ENCODE data around the gene AGT.
"Not testable (repeated sequence)": the region's sequence is repeated elsewhere in the genome, so short reads cannot be mapped to it uniquely, and the experiment has no call there.

AGT gene

GRCh38 chr1:230684998-230685397 lies 28.9 kb downstream of the AGT start:
- no peak for DNase-seq

GRCh38 chr1:230684146-230684545 lies 29.8 kb downstream of the AGT start:
- no peak for DNase-seq

GRCh38 chr1:230682882-230683610 lies 30.9 kb downstream of the AGT start:
- DNase-seq, result no peak

GRCh38 chr1:230682274-230682673 lies 31.6 kb downstream of the AGT start:
- DNase-seq, result no peak

GRCh38 chr1:230681599-230681998 lies 32.3 kb downstream of the AGT start:
- DNase-seq, result no peak

GRCh38 chr1:230680300-230681025 lies 33.5 kb downstream of the AGT start:
- no peak for DNase-seq

- no peak for DNase-seq
Measured at GRCh38 chr1:230679825-230680224, 34.1 kb downstream of the AGT start.

- DNase-seq, result no peak
Measured at GRCh38 chr1:230679192-230679591, 34.7 kb downstream of the AGT start.

GRCh38 chr1:230677200-230677599 lies 36.7 kb downstream of the AGT start:
- no peak for DNase-seq

- DNase-seq, result no peak
Measured at GRCh38 chr1:230674581-230674980, 39.3 kb downstream of the AGT start.

- no peak for DNase-seq
Measured at GRCh38 chr1:230669543-230669942, 44.4 kb downstream of the AGT start.

GRCh38 chr1:230668227-230668626 lies 45.7 kb downstream of the AGT start:
- DNase-seq, result no peak

GRCh38 chr1:230661976-230662375 lies 51.9 kb downstream of the AGT start:
- DNase-seq, result no peak

- no peak for DNase-seq
Measured at GRCh38 chr1:230658691-230659090, 55.2 kb downstream of the AGT start.

GRCh38 chr1:230658103-230658502 lies 55.8 kb downstream of the AGT start:
- not testable (repeated sequence) for DNase-seq

GRCh38 chr1:230656719-230657118 lies 57.2 kb downstream of the AGT start:
- not testable (repeated sequence) for DNase-seq
